ENCODE results near the gene MYCL. TPM values are rescaled to one million over a fixed set of nuclear protein-coding genes. Genes with fewer than 3 reads are reported as not detected.

Gene MYCL
- total RNA-seq, 1 donor from 2014 or later: 3.8 TPM

GRCh38 chr1:39943471-39944290 lies 42.0 kb upstream of the MYCL start:
- H3K36me3 Mint-ChIP-seq (ENCODE audit: low read depth, unreplicated experiment): no peaks in the 10 kb centered on the region
- H3K9ac ChIP-seq (ENCODE audit: low read length): no peak overlapping the region
- no peak overlapping the region for H2AFZ ChIP-seq (ENCODE audit: low read depth, low read length)
- H3K27me3 Mint-ChIP-seq (ENCODE audit: low read depth, unreplicated experiment): peaks cover 28% of the 10 kb centered on the region
- no peaks in the 10 kb centered on the region for H3K4me1 ChIP-seq (ENCODE audit: insufficient read depth, low read length)
- no peaks in the 10 kb centered on the region for H3K4me1 Mint-ChIP-seq (ENCODE audit: low read depth, unreplicated experiment)
- TF ChIP-seq EZH2 (IDR thresholded peaks at IDR 0.05; ENCODE audit: insufficient read depth, low read length): no peak
- TF ChIP-seq, protein P1, sequence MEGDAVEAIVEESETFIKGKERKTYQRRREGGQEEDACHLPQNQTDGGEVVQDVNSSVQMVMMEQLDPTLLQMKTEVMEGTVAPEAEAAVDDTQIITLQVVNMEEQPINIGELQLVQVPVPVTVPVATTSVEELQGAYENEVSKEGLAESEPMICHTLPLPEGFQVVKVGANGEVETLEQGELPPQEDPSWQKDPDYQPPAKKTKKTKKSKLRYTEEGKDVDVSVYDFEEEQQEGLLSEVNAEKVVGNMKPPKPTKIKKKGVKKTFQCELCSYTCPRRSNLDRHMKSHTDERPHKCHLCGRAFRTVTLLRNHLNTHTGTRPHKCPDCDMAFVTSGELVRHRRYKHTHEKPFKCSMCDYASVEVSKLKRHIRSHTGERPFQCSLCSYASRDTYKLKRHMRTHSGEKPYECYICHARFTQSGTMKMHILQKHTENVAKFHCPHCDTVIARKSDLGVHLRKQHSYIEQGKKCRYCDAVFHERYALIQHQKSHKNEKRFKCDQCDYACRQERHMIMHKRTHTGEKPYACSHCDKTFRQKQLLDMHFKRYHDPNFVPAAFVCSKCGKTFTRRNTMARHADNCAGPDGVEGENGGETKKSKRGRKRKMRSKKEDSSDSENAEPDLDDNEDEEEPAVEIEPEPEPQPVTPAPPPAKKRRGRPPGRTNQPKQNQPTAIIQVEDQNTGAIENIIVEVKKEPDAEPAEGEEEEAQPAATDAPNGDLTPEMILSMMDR (IDR thresholded peaks at IDR 0.05; ENCODE audit: insufficient read depth, low read depth, low read length): no peak
- H3K79me2 ChIP-seq (ENCODE audit: insufficient read depth, low read length): no peaks in the 10 kb centered on the region
- FAIRE-seq: no peak
- no peak overlapping the region for H3K27ac ChIP-seq (ENCODE audit: low read depth, low read length)
- no peaks in the 10 kb centered on the region for H3K9me3 Mint-ChIP-seq (ENCODE audit: unreplicated experiment)
- DNase-seq (ENCODE audit: low read depth): no peak
- H3K4me3 ChIP-seq (ENCODE audit: insufficient read depth, low read depth, low read length): no peak overlapping the region
- no peak overlapping the region for H3K4me2 ChIP-seq (ENCODE audit: low read length)
- H3K36me3 ChIP-seq (ENCODE audit: insufficient read depth, low read length): no peaks in the 10 kb centered on the region
- H3K27me3 ChIP-seq (ENCODE audit: insufficient read depth, low read length): peaks cover 24% of the 10 kb centered on the region
- no peak overlapping the region for H3K4me3 Mint-ChIP-seq (ENCODE audit: unreplicated experiment)
- no peaks in the 10 kb centered on the region for H4K20me1 ChIP-seq (ENCODE audit: insufficient read depth, low read length)
- H3K27ac Mint-ChIP-seq (ENCODE audit: unreplicated experiment): no peak overlapping the region
- H3K9me3 ChIP-seq (ENCODE audit: insufficient read depth, low read depth, low read length): no peaks in the 10 kb centered on the region

DNA sequence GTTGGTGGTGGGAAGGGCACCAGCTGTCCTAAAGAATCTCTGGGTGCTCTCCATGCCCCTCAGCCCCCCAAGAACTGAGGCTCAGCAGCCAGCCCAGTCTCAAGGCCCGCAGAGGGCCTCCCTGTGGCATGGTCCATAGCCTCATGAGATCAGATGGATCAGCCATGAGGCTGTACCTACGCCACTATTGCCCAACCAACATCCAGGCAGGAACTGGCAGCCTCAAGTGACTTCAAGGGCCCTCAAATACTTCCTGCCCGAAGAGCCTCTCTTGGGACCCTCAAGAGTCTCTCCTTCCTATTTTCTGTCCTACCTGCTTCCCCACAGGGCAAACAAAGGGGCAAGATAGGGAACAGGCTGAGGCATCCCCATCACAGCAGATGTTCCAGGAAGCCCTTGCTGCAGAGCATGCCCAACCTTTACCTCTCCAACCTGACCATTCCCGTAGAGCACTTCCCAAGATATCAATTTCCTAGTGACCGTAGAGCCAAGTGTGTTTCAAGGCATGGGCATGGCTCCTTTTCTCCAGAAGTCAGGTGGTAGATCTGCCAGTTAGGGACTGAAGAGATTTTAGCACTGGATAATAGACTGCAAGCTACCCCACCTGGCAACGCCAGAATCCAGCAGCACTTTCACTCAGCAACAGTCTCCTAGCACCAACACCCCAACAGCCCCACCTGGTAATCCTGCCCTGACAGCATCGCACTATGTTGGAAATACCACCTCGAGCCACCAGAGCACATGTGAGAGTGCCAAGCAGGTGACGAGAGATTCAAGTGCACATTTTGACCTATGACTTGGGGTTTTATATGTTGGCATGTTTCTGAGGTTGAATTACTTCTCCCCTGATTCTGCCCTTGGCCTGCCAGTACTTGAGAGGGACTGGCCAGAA lies 39.5 kb upstream of the MYCL start:
- H3K4me1 ChIP-seq (ENCODE audit: insufficient read depth, low read length): no peaks in the 10 kb centered on the region
- Mint-ChIP-seq H3K9me3 (ENCODE audit: unreplicated experiment) (peaks cover under 1% of the 10 kb centered on the region), H3K27ac (ENCODE audit: unreplicated experiment) (no peak overlapping the region), H3K36me3 (ENCODE audit: low read depth, unreplicated experiment) (peaks cover under 1% of the 10 kb centered on the region), H3K4me1 (ENCODE audit: low read depth, unreplicated experiment) (no peaks in the 10 kb centered on the region), H3K27me3 (ENCODE audit: low read depth, unreplicated experiment) (peaks cover 33% of the 10 kb centered on the region), H3K4me3 (ENCODE audit: unreplicated experiment) (no peak overlapping the region)
- no peak overlapping the region for H3K27ac ChIP-seq (ENCODE audit: low read depth, low read length)
- no peaks in the 10 kb centered on the region for H3K36me3 ChIP-seq (ENCODE audit: insufficient read depth, low read length)
- H3K79me2 ChIP-seq (ENCODE audit: insufficient read depth, low read length): no peaks in the 10 kb centered on the region
- TF ChIP-seq, protein P1 (IDR thresholded peaks at IDR 0.05; ENCODE audit: insufficient read depth, low read depth, low read length): no peak
- TF ChIP-seq EZH2 (IDR thresholded peaks at IDR 0.05; ENCODE audit: insufficient read depth, low read length): no peak
- H3K4me3 ChIP-seq (ENCODE audit: insufficient read depth, low read depth, low read length): no peak overlapping the region
- no peak overlapping the region for H3K9ac ChIP-seq (ENCODE audit: low read length)
- FAIRE-seq (no peak), DNase-seq (ENCODE audit: low read depth) (no peak)
- H2AFZ ChIP-seq (ENCODE audit: low read depth, low read length): no peak overlapping the region
- H3K27me3 ChIP-seq (ENCODE audit: insufficient read depth, low read length): peaks cover 24% of the 10 kb centered on the region
- H4K20me1 ChIP-seq (ENCODE audit: insufficient read depth, low read length): no peaks in the 10 kb centered on the region
- no peak overlapping the region for H3K4me2 ChIP-seq (ENCODE audit: low read length)
- H3K9me3 ChIP-seq (ENCODE audit: insufficient read depth, low read depth, low read length): no peaks in the 10 kb centered on the region
